Measurements from ENCODE around the gene SERPINI1. TPM values are rescaled to one million over a fixed set of nuclear protein-coding genes. Genes with fewer than 3 reads are reported as not detected.

The SERPINI1 gene
- total and polyA plus RNA-seq, 2 experiments from 2014 or later = 7.3 to 9.8 TPM

GRCh38 chr3:167854063-167854462, 118.5 kb downstream of the SERPINI1 start:
- Histone ChIP-seq H2AFZ (no peak overlapping the region), H4K20me1 (ENCODE audit: insufficient read depth) (no peaks in the 10 kb centered on the region), H3K9ac (no peak overlapping the region), H3K27ac (no peak overlapping the region), H3K9me2 (ENCODE audit: insufficient read depth) (no peaks in the 10 kb centered on the region), H3K36me3 (ENCODE audit: low read depth) (no peaks in the 10 kb centered on the region), H3K4me1 (ENCODE audit: insufficient read depth) (no peaks in the 10 kb centered on the region), H3K4me3 (no peak overlapping the region), H3K9me3 (ENCODE audit: low read depth) (no peaks in the 10 kb centered on the region), H3K4me2 (ENCODE audit: unreplicated experiment) (no peak overlapping the region), H3K79me2 (ENCODE audit: insufficient read depth) (no peaks in the 10 kb centered on the region), H3K27me3 (replicated peaks; ENCODE audit: insufficient read depth) (no peaks in the 10 kb centered on the region), H3F3A (ENCODE audit: insufficient read depth) (no peaks in the 10 kb centered on the region)
- in situ Hi-C loops (cut with MboI) = no loop called here
- no peak for DNase-seq
- 59 to 73% methylated on average over 1 of the region's 1 CpG for WGBS, 2 experiments (ENCODE audit: low coverage in 1 of 2, low lambda C conversion rate in 2 of 2, missing lambda C conversion rate in 2 of 2)
- TF ChIP-seq EZH2 (IDR thresholded peaks at IDR 0.05; ENCODE audit: insufficient read depth, poor library complexity, severe bottlenecking) (no peak), EZH2phosphoT487 (IDR thresholded peaks at IDR 0.05; ENCODE audit: insufficient read depth, low read depth) (no peak)

GRCh38 chr3:167854846-167855245, 119.3 kb downstream of the SERPINI1 start:
- no peak overlapping the region for H3K4me3 ChIP-seq
- no peaks in the 10 kb centered on the region for H4K20me1 ChIP-seq (ENCODE audit: insufficient read depth)
- H3K9ac ChIP-seq = no peak overlapping the region
- TF ChIP-seq EZH2 (IDR thresholded peaks at IDR 0.05; ENCODE audit: insufficient read depth, poor library complexity, severe bottlenecking) (no peak), EZH2phosphoT487 (IDR thresholded peaks at IDR 0.05; ENCODE audit: insufficient read depth, low read depth) (no peak)
- H3K79me2 ChIP-seq (ENCODE audit: insufficient read depth) = no peaks in the 10 kb centered on the region
- H3K4me2 ChIP-seq (ENCODE audit: unreplicated experiment) = no peak overlapping the region
- no peak overlapping the region for H2AFZ ChIP-seq
- H3K27ac ChIP-seq = no peak overlapping the region
- H3K9me3 ChIP-seq (ENCODE audit: low read depth) = no peaks in the 10 kb centered on the region
- in situ Hi-C loops (cut with MboI) = no loop called here
- no peaks in the 10 kb centered on the region for H3K4me1 ChIP-seq (ENCODE audit: insufficient read depth)
- no peaks in the 10 kb centered on the region for H3K36me3 ChIP-seq (ENCODE audit: low read depth)
- H3F3A ChIP-seq (ENCODE audit: insufficient read depth) = no peaks in the 10 kb centered on the region
- no peaks in the 10 kb centered on the region for H3K27me3 ChIP-seq (replicated peaks; ENCODE audit: insufficient read depth)
- no peaks in the 10 kb centered on the region for H3K9me2 ChIP-seq (ENCODE audit: insufficient read depth)
- DNase-seq = no peak

- TF ChIP-seq EZH2 (IDR thresholded peaks at IDR 0.05; ENCODE audit: insufficient read depth, poor library complexity, severe bottlenecking) (no peak), EZH2phosphoT487 (IDR thresholded peaks at IDR 0.05; ENCODE audit: insufficient read depth, low read depth) (no peak)
These were observed 119.8 kb downstream of the SERPINI1 start for GRCh38 chr3:167855306-167855705.

GRCh38 chr3:167858865-167859264, 123.3 kb downstream of the SERPINI1 start:
- H3F3A ChIP-seq (ENCODE audit: insufficient read depth) = no peaks in the 10 kb centered on the region
- H4K20me1 ChIP-seq (ENCODE audit: insufficient read depth) = no peaks in the 10 kb centered on the region
- H3K9ac ChIP-seq = no peak overlapping the region
- H3K36me3 ChIP-seq (ENCODE audit: low read depth) = no peaks in the 10 kb centered on the region
- WGBS, 2 experiments (ENCODE audit: low coverage in 1 of 2, low lambda C conversion rate in 2 of 2, missing lambda C conversion rate in 2 of 2) = 59 to 62% methylated on average over 2 of the region's 2 CpGs
- H3K27ac ChIP-seq = no peak overlapping the region
- no peak for TF ChIP-seq EZH2 (IDR thresholded peaks at IDR 0.05; ENCODE audit: insufficient read depth, poor library complexity, severe bottlenecking)
- no peak for TF ChIP-seq EZH2phosphoT487 (IDR thresholded peaks at IDR 0.05; ENCODE audit: insufficient read depth, low read depth)
- no peaks in the 10 kb centered on the region for H3K9me3 ChIP-seq (ENCODE audit: low read depth)
- no peaks in the 10 kb centered on the region for H3K4me1 ChIP-seq (ENCODE audit: insufficient read depth)
- no peaks in the 10 kb centered on the region for H3K27me3 ChIP-seq (replicated peaks; ENCODE audit: insufficient read depth)
- no peak overlapping the region for H3K4me3 ChIP-seq
- in situ Hi-C loops (cut with MboI) = no loop called here
- H3K4me2 ChIP-seq (ENCODE audit: unreplicated experiment) = no peak overlapping the region
- H3K9me2 ChIP-seq (ENCODE audit: insufficient read depth) = no peaks in the 10 kb centered on the region
- H3K79me2 ChIP-seq (ENCODE audit: insufficient read depth) = no peaks in the 10 kb centered on the region
- H2AFZ ChIP-seq = no peak overlapping the region
- no peak for DNase-seq

More at GRCh38 chr3:167855306-167855705, 119.8 kb downstream of the SERPINI1 start:
- 62 to 64% methylated on average over 1 of the region's 1 CpG for WGBS, 2 experiments (ENCODE audit: low coverage in 1 of 2, low lambda C conversion rate in 2 of 2, missing lambda C conversion rate in 2 of 2)
- H3K9me2 ChIP-seq (ENCODE audit: insufficient read depth) = no peaks in the 10 kb centered on the region
- in situ Hi-C loops (cut with MboI) = no loop called here
- no peaks in the 10 kb centered on the region for H3F3A ChIP-seq (ENCODE audit: insufficient read depth)
- no peak for DNase-seq
- no peak overlapping the region for H3K9ac ChIP-seq
- no peak overlapping the region for H3K27ac ChIP-seq
- no peak overlapping the region for H3K4me3 ChIP-seq
- H3K36me3 ChIP-seq (ENCODE audit: low read depth) = no peaks in the 10 kb centered on the region
- H2AFZ ChIP-seq = no peak overlapping the region
- no peaks in the 10 kb centered on the region for H3K4me1 ChIP-seq (ENCODE audit: insufficient read depth)
- H3K9me3 ChIP-seq (ENCODE audit: low read depth) = no peaks in the 10 kb centered on the region
- no peaks in the 10 kb centered on the region for H3K79me2 ChIP-seq (ENCODE audit: insufficient read depth)
- H3K4me2 ChIP-seq (ENCODE audit: unreplicated experiment) = no peak overlapping the region
- no peaks in the 10 kb centered on the region for H3K27me3 ChIP-seq (replicated peaks; ENCODE audit: insufficient read depth)
- H4K20me1 ChIP-seq (ENCODE audit: insufficient read depth) = no peaks in the 10 kb centered on the region

- Histone ChIP-seq H3K4me2 (ENCODE audit: unreplicated experiment) (no peak overlapping the region), H2AFZ (no peak overlapping the region), H3K36me3 (ENCODE audit: low read depth) (no peaks in the 10 kb centered on the region), H3K9me3 (ENCODE audit: low read depth) (no peaks in the 10 kb centered on the region), H4K20me1 (ENCODE audit: insufficient read depth) (no peaks in the 10 kb centered on the region), H3K27ac (no peak overlapping the region), H3K27me3 (replicated peaks; ENCODE audit: insufficient read depth) (no peaks in the 10 kb centered on the region), H3K4me3 (no peak overlapping the region), H3K9me2 (ENCODE audit: insufficient read depth) (no peaks in the 10 kb centered on the region), H3F3A (ENCODE audit: insufficient read depth) (no peaks in the 10 kb centered on the region), H3K79me2 (ENCODE audit: insufficient read depth) (no peaks in the 10 kb centered on the region), H3K9ac (no peak overlapping the region), H3K4me1 (ENCODE audit: insufficient read depth) (no peaks in the 10 kb centered on the region)
- 58 to 78% methylated on average over 1 of the region's 1 CpG for WGBS, 2 experiments (ENCODE audit: low coverage in 1 of 2, low lambda C conversion rate in 2 of 2, missing lambda C conversion rate in 2 of 2)
- in situ Hi-C loops (cut with MboI) = no loop called here
- no peak for DNase-seq
- TF ChIP-seq EZH2phosphoT487 (IDR thresholded peaks at IDR 0.05; ENCODE audit: insufficient read depth, low read depth) = no peak
- no peak for TF ChIP-seq EZH2 (IDR thresholded peaks at IDR 0.05; ENCODE audit: insufficient read depth, poor library complexity, severe bottlenecking)
These were observed 124.1 kb downstream of the SERPINI1 start for GRCh38 chr3:167859610-167860009.

All from GM23248 (cell line).